HepG2 (cell line): Measurements from ENCODE around the gene GMEB2. TPM values are rescaled to one million over a fixed set of nuclear protein-coding genes. Genes with fewer than 3 reads are reported as not detected.

ENCODE experiments used
- DNMT3B ChIP-seq: conservative IDR thresholded peaks from 2 replicates; pipeline ENCODE4 v1.6.1; 2016; ENCODE audit warnings: missing biosample characterization, control low read depth
- HMG20B ChIP-seq: conservative IDR thresholded peaks from 2 replicates; pipeline ENCODE4 v1.6.1; 2016; ENCODE audit warnings: missing genetic modification reagents, missing compliant biosample characterization
- HNRNPLL ChIP-seq: fragments of 200-400 bp; formaldehyde crosslinking; IDR thresholded peaks from 2 replicates; pipeline ENCODE4 v1.6.1; 2017; ENCODE audit warnings: mild to moderate bottlenecking, low read depth, low read length; ENCODE audit not compliant: poor library complexity, severe bottlenecking
- KDM6A ChIP-seq: IDR thresholded peaks from 2 replicates; pipeline ENCODE4 v1.6.1; 2016; ENCODE audit warnings: low read depth
- MATR3 ChIP-seq: sonication (generic); formaldehyde crosslinking; IDR thresholded peaks from 2 replicates; pipeline ENCODE4 v1.4.0; 2020; ENCODE audit warnings: missing genetic modification reagents
- NCOA2 ChIP-seq: sonication (generic); formaldehyde crosslinking; IDR thresholded peaks from 2 replicates; pipeline ENCODE4 v1.8.0; 2022; ENCODE audit warnings: inconsistent platforms
- ZFP62 ChIP-seq: sonication (generic); formaldehyde crosslinking; IDR thresholded peaks from 2 replicates; pipeline ENCODE4 v1.4.0; 2020; ENCODE audit warnings: missing genetic modification reagents
- ZNF383 ChIP-seq: sonication (generic); formaldehyde crosslinking; IDR thresholded peaks from 2 replicates; pipeline ENCODE4 v1.4.0; 2020; ENCODE audit warnings: missing genetic modification reagents, mild to moderate bottlenecking, borderline replicate concordance
- ZNF615 ChIP-seq: sonication (generic); formaldehyde crosslinking; IDR thresholded peaks from 2 replicates; pipeline ENCODE4 v1.5.0; 2020; ENCODE audit warnings: mild to moderate bottlenecking, missing genetic modification reagents, borderline replicate concordance
- ZNF781 ChIP-seq: sonication (generic); formaldehyde crosslinking; IDR thresholded peaks from 2 replicates; pipeline ENCODE4 v1.5.1; 2020; ENCODE audit warnings: borderline replicate concordance, mild to moderate bottlenecking, missing genetic modification reagents; ENCODE audit errors: not compliant biosample characterization
- polyA plus RNA-seq, 8 experiments: library from polyadenylated mRNA; depleted of rRNA in 3 of 8; stranded (reverse) in 7 of 8; unstranded in 1 of 8; fragments of >200 nt; fragmentation: Illumina TruSeq in 4 of 8; extraction: Trizol in 4 of 8; gene quantifications; 2 replicates each; pipeline versions ENCODE4 v1.2.1 to v1.2.3, GENCODE V29; 2011 to 2016; ENCODE audit warnings: low read depth in 4 of 8, missing spikeins in 1 of 8, mixed read lengths in 1 of 8; ENCODE audit not compliant: insufficient read depth in 1 of 8
- total RNA-seq, 5 experiments: library from RNA; depleted of rRNA; stranded (reverse); fragments of >200 nt; fragmentation: Illumina TruSeq; extraction: Trizol; gene quantifications; 2 replicates each; pipeline ENCODE4 v1.2.3, GENCODE V29; 2016; ENCODE audit warnings: low read depth in 1 of 5
- TF ChIP-seq, protein P1 (sequence below): sonication (generic); formaldehyde crosslinking; IDR thresholded peaks from 2 replicates; pipeline ENCODE4 v1.4.0; 2020; ENCODE audit warnings: missing genetic modification reagents
- TF ChIP-seq, protein P2 (sequence below): sonication (generic); formaldehyde crosslinking; IDR thresholded peaks from 2 replicates; pipeline ENCODE4 v1.5.0; 2020; ENCODE audit warnings: missing genetic modification reagents, mild to moderate bottlenecking, borderline replicate concordance
- TF ChIP-seq, protein P3 (sequence below): sonication (generic); formaldehyde crosslinking; IDR thresholded peaks from 2 replicates; pipeline ENCODE4 v1.5.0; 2020; ENCODE audit warnings: missing genetic modification reagents
- TF ChIP-seq, protein P4 (sequence below): sonication (generic); formaldehyde crosslinking; IDR thresholded peaks from 2 replicates; pipeline ENCODE4 v1.8.1; 2022; ENCODE audit warnings: low read depth, mild to moderate bottlenecking, missing genetic modification reagents
- TF ChIP-seq, protein P5 (sequence below): sonication (generic); formaldehyde crosslinking; IDR thresholded peaks from 2 replicates; pipeline ENCODE4 v1.5.1; 2020; ENCODE audit warnings: missing genetic modification reagents, mild to moderate bottlenecking, borderline replicate concordance

Gene GMEB2
- total and polyA plus RNA-seq, 2 of the 13 experiments (the other 11 are each of a cell fraction or from before 2014, with no cell fraction given) = 10.6 to 12.4 TPM

DNA sequence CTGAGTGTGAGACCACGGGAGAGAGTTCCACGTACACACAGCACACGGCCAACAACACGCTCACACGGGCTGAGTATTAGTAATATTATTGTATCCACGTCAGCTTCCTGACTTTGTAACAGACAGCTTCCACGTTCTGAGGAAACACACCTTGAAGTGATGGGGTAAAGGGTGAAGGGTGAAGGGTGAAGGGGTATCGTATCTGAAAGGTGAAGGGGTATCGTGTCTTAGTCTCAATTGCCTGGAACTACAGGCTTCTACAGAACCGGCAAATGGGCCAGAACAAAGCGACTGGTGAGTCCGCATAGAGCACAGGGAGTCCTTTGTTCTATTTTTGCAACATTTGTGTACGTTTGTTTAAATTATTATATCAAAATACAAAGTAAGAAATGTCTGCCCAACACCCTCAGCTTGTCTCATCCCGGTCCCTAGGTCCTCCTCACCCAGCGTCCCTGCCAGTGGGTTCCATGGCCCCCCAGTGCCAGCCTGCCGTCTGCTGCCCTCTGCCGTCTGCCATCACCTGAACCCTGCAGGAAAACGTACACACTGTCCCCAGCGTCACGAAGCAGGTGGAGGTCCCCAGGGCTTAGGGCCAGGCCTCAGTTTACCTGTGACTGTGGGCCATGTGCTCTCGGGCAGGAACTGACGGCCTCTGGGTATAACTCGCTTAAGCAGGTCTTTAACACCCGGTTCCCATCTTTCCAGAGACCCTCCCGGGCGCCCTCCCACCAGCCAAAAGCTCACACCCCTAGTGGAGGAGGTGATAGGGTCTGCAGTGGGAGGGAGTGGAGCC, 48.5 kb downstream of the GMEB2 start (continued):
- TF ChIP-seq, protein P1, sequence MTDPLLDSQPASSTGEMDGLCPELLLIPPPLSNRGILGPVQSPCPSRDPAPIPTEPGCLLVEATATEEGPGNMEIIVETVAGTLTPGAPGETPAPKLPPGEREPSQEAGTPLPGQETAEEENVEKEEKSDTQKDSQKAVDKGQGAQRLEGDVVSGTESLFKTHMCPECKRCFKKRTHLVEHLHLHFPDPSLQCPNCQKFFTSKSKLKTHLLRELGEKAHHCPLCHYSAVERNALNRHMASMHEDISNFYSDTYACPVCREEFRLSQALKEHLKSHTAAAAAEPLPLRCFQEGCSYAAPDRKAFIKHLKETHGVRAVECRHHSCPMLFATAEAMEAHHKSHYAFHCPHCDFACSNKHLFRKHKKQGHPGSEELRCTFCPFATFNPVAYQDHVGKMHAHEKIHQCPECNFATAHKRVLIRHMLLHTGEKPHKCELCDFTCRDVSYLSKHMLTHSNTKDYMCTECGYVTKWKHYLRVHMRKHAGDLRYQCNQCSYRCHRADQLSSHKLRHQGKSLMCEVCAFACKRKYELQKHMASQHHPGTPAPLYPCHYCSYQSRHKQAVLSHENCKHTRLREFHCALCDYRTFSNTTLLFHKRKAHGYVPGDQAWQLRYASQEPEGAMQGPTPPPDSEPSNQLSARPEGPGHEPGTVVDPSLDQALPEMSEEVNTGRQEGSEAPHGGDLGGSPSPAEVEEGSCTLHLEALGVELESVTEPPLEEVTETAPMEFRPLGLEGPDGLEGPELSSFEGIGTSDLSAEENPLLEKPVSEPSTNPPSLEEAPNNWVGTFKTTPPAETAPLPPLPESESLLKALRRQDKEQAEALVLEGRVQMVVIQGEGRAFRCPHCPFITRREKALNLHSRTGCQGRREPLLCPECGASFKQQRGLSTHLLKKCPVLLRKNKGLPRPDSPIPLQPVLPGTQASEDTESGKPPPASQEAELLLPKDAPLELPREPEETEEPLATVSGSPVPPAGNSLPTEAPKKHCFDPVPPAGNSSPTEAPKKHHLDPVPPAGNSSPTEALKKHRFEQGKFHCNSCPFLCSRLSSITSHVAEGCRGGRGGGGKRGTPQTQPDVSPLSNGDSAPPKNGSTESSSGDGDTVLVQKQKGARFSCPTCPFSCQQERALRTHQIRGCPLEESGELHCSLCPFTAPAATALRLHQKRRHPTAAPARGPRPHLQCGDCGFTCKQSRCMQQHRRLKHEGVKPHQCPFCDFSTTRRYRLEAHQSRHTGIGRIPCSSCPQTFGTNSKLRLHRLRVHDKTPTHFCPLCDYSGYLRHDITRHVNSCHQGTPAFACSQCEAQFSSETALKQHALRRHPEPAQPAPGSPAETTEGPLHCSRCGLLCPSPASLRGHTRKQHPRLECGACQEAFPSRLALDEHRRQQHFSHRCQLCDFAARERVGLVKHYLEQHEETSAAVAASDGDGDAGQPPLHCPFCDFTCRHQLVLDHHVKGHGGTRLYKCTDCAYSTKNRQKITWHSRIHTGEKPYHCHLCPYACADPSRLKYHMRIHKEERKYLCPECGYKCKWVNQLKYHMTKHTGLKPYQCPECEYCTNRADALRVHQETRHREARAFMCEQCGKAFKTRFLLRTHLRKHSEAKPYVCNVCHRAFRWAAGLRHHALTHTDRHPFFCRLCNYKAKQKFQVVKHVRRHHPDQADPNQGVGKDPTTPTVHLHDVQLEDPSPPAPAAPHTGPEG (CRISPR knock-in tag) = no peak
- TF ChIP-seq, protein P2, sequence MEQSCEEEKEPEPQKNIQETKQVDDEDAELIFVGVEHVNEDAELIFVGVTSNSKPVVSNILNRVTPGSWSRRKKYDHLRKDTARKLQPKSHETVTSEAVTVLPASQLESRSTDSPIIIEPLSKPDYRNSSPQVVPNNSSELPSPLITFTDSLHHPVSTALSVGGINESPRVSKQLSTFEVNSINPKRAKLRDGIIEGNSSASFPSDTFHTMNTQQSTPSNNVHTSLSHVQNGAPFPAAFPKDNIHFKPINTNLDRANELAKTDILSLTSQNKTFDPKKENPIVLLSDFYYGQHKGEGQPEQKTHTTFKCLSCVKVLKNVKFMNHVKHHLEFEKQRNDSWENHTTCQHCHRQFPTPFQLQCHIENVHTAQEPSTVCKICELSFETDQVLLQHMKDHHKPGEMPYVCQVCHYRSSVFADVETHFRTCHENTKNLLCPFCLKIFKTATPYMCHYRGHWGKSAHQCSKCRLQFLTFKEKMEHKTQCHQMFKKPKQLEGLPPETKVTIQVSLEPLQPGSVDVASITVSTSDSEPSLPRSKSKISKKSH (CRISPR knock-in tag) = peak; percentile 49; the same call in 1 of the 2 replicates
- no peak for TF ChIP-seq NCOA2 (CRISPR knock-in tag)
- TF ChIP-seq, protein P3, sequence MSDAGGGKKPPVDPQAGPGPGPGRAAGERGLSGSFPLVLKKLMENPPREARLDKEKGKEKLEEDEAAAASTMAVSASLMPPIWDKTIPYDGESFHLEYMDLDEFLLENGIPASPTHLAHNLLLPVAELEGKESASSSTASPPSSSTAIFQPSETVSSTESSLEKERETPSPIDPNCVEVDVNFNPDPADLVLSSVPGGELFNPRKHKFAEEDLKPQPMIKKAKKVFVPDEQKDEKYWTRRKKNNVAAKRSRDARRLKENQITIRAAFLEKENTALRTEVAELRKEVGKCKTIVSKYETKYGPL = no peak
- no peak for TF ChIP-seq ZNF615 (CRISPR knock-in tag)
- TF ChIP-seq, protein P4, sequence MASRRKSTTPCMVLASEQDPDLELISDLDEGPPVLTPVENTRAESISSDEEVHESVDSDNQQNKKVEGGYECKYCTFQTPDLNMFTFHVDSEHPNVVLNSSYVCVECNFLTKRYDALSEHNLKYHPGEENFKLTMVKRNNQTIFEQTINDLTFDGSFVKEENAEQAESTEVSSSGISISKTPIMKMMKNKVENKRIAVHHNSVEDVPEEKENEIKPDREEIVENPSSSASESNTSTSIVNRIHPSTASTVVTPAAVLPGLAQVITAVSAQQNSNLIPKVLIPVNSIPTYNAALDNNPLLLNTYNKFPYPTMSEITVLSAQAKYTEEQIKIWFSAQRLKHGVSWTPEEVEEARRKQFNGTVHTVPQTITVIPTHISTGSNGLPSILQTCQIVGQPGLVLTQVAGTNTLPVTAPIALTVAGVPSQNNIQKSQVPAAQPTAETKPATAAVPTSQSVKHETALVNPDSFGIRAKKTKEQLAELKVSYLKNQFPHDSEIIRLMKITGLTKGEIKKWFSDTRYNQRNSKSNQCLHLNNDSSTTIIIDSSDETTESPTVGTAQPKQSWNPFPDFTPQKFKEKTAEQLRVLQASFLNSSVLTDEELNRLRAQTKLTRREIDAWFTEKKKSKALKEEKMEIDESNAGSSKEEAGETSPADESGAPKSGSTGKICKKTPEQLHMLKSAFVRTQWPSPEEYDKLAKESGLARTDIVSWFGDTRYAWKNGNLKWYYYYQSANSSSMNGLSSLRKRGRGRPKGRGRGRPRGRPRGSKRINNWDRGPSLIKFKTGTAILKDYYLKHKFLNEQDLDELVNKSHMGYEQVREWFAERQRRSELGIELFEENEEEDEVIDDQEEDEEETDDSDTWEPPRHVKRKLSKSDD (CRISPR knock-in tag) = no peak
- no peak for TF ChIP-seq KDM6A (CRISPR knock-in tag)
- TF ChIP-seq, protein P5, sequence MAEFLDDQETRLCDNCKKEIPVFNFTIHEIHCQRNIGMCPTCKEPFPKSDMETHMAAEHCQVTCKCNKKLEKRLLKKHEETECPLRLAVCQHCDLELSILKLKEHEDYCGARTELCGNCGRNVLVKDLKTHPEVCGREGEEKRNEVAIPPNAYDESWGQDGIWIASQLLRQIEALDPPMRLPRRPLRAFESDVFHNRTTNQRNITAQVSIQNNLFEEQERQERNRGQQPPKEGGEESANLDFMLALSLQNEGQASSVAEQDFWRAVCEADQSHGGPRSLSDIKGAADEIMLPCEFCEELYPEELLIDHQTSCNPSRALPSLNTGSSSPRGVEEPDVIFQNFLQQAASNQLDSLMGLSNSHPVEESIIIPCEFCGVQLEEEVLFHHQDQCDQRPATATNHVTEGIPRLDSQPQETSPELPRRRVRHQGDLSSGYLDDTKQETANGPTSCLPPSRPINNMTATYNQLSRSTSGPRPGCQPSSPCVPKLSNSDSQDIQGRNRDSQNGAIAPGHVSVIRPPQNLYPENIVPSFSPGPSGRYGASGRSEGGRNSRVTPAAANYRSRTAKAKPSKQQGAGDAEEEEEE (CRISPR knock-in tag) = no peak
- no peak for TF ChIP-seq HNRNPLL
- TF ChIP-seq ZNF781 (CRISPR knock-in tag) = no peak
- no peak for TF ChIP-seq MATR3 (CRISPR knock-in tag)
- no peak for TF ChIP-seq ZNF383 (CRISPR knock-in tag)
- TF ChIP-seq DNMT3B (CRISPR knock-in tag) = no peak
- no peak for TF ChIP-seq ZFP62 (CRISPR knock-in tag)
- TF ChIP-seq HMG20B (CRISPR knock-in tag) = no peak
